ENCODE measurements around the gene POU5F1.
"Not testable (repeated sequence)": the region's sequence is repeated elsewhere in the genome, so short reads cannot be mapped to it uniquely, and the experiment has no call there.

Gene POU5F1

DNA sequence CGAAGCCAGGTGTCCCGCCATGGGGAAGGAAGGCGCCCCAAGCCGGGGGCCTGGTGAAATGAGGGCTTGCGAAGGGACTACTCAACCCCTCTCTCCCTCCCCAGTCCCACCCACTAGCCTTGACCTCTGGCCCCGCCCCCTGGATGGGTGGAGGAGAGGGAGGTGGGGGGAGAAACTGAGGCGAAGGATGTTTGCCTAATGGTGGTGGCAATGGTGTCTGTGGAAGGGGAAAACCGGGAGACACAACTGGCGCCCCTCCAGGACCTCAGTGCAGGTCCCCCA, at the start of gene POU5F1:
Gene POU5F1 (minus strand): TSS at position 83 of the 282 bp plus-strand sequence. CDS start 62 bp downstream, at position 21.
- no peak within 1 kb of the TSS for H2AFZ ChIP-seq (ENCODE audit: low read length, unreplicated experiment)
- H3K36me3 ChIP-seq (ENCODE audit: insufficient read depth, low read length), result no peaks in the 10 kb centered on the region
- H3K4me1 ChIP-seq (ENCODE audit: control insufficient read depth, insufficient read depth, low read length, unreplicated experiment), result peaks cover 8% of the 10 kb centered on the region
- no peaks in the 10 kb centered on the region for H3K27me3 ChIP-seq (ENCODE audit: insufficient read depth, low read length)
- no peak within 1 kb of the TSS for H3K27ac ChIP-seq (ENCODE audit: low read depth, low read length)
- no peak within 1 kb of the TSS for H3K4me3 ChIP-seq (ENCODE audit: low read depth, low read length)
- no peaks in the 10 kb centered on the region for H3K79me2 ChIP-seq (ENCODE audit: control insufficient read depth, insufficient read depth, low read length, unreplicated experiment)

DNA sequence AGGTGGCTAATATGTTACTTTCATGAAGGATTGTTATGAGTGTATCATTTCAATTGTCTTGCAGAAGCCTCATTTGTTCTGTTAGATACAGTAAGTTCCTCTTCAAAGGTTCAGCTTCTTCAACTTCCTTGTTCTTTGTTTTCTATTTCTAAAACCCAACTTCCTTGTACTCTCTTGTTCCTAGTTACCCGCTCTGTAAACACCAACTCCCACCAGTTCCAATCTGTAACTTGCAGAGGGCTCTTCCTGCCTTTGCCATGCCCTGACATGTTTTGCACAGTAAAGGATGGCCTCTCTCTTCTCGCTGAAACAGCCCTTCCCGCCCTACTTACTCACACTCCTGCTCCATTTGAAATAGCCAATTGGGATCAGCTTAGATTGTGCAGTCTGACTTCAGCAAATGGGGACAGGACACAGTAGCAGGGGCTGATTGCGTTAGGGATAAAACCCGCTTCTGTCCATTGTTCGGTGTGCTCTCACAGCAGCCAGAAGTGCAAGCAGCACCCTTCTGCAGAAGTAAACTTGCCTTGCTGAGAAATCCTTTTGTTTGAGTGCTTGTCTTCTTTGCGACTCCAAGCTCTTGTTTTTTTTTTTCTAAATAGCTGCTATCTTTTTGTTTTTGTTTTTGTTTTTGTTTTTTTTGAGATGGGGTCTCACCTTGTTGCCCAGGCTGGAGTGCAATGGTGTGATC, 45.9 kb upstream of the POU5F1 start:
- Histone ChIP-seq H2AFZ (ENCODE audit: low read length, unreplicated experiment) (no peak overlapping the region), H3K4me1 (ENCODE audit: control insufficient read depth, insufficient read depth, low read length, unreplicated experiment) (peaks cover 3% of the 10 kb centered on the region), H3K36me3 (ENCODE audit: insufficient read depth, low read length) (no peaks in the 10 kb centered on the region), H3K27ac (ENCODE audit: low read depth, low read length) (no peak overlapping the region), H3K27me3 (ENCODE audit: insufficient read depth, low read length) (no peaks in the 10 kb centered on the region), H3K79me2 (ENCODE audit: control insufficient read depth, insufficient read depth, low read length, unreplicated experiment) (no peaks in the 10 kb centered on the region), H3K4me3 (ENCODE audit: low read depth, low read length) (no peak overlapping the region)

DNA sequence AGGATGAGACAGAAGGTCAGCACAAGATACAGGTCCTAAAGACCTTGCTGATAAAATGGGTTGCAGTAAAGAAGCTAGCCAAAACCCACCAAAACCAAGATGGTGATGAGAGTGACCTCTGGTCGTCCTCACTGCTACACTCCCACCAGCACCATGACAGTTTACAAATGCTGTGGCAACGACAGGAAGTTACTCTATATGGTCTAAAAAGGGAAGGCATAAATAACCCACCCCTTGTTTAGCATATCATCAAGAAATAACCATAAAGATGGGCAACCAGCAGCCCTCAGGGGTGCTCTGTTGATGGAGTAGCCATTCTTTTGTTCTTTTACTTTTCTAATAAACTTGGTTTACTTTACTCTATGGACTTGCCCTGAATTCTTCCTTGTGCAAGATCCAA, 44.7 kb upstream of the POU5F1 start:
- H3K36me3 ChIP-seq (ENCODE audit: insufficient read depth, low read length); H3K4me1 ChIP-seq (ENCODE audit: control insufficient read depth, insufficient read depth, low read length, unreplicated experiment); H3K79me2 ChIP-seq (ENCODE audit: control insufficient read depth, insufficient read depth, low read length, unreplicated experiment); H3K27ac ChIP-seq (ENCODE audit: low read depth, low read length); H2AFZ ChIP-seq (ENCODE audit: low read length, unreplicated experiment); H3K4me3 ChIP-seq (ENCODE audit: low read depth, low read length); H3K27me3 ChIP-seq (ENCODE audit: insufficient read depth, low read length): not testable (repeated sequence)

DNA sequence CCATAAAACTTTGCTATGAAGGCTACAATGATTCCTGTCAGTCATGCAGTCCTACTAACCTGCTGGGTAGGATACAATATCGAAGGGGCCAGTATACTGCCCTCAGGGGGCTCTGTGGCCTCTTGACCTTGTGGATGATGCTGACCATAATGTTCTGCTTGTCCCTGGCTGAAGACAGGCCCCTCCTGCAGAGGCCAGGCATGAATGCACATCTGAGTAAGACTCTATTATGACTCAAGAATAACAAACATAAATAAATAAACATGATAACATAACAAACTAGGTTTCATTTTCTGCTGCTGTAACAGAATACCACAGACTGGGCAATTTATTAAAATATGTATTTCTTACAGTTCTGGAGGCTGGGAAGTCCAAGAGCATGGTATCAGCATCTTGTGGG, 44.0 kb upstream of the POU5F1 start:
- Histone ChIP-seq H2AFZ (ENCODE audit: low read length, unreplicated experiment) (no peak overlapping the region), H3K4me1 (ENCODE audit: control insufficient read depth, insufficient read depth, low read length, unreplicated experiment) (peaks cover 3% of the 10 kb centered on the region), H3K79me2 (ENCODE audit: control insufficient read depth, insufficient read depth, low read length, unreplicated experiment) (no peaks in the 10 kb centered on the region), H3K27me3 (ENCODE audit: insufficient read depth, low read length) (no peaks in the 10 kb centered on the region), H3K27ac (ENCODE audit: low read depth, low read length) (no peak overlapping the region), H3K4me3 (ENCODE audit: low read depth, low read length) (no peak overlapping the region), H3K36me3 (ENCODE audit: insufficient read depth, low read length) (no peaks in the 10 kb centered on the region)

DNA sequence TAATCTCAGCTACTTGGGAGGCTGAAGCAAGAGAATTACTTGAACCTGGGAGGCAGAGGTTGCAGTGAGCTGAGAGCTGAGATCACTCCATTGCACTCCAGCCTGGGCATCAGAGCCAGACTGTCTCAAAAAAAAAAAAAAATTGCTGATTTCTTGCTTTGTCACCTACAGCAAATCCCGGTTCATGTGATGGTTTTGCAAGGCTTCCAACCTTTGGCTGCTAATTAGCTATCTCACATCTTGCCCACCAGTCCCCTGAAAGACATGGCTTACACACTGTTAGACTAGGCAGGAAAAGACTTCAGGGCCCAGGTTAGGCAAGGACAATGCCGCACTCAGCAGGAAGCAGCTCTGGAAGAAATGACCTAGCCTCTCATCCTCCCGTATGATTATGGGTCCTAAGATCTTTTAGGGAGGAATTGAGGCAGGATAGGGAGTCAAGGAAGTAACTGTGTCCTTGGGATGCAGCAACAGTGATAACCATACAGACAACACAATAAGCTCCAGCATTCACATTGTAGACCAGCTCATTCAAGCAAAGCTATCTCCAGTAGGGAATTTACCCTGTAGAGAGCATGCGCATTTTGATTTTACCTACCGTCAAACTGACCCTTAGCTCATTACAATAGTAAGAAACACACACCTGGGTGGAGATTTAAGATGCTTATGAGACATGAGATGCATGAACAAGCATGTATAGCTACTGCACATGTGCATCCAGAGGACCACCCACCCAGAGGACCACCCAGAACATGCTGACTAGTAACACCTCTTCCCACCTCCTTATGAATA, 40.5 kb upstream of the POU5F1 start:
- Histone ChIP-seq H3K4me3 (ENCODE audit: low read depth, low read length) (no peak overlapping the region), H3K4me1 (ENCODE audit: control insufficient read depth, insufficient read depth, low read length, unreplicated experiment) (peaks cover 3% of the 10 kb centered on the region), H3K27ac (ENCODE audit: low read depth, low read length) (no peak overlapping the region), H3K79me2 (ENCODE audit: control insufficient read depth, insufficient read depth, low read length, unreplicated experiment) (no peaks in the 10 kb centered on the region), H3K36me3 (ENCODE audit: insufficient read depth, low read length) (no peaks in the 10 kb centered on the region), H2AFZ (ENCODE audit: low read length, unreplicated experiment) (no peak overlapping the region), H3K27me3 (ENCODE audit: insufficient read depth, low read length) (no peaks in the 10 kb centered on the region)

DNA sequence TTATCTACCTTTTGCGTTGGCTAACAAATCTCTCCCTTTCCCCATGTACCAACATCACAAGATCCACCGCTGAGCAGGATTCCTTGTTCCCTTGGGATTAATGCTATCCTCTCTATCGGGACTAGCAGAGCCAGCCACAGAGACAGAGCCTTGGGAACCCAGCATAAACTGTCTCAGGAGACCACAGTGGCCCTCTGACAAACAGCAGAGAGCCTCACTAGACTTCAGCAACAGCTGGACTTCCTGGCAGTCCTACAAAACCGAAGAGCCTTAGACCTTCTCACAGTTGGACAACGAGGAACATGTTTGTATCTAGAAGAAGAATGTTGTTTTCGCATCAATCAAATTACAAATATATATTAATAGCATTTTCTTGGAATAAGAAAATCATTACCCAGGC, 39.6 kb upstream of the POU5F1 start:
- no peaks in the 10 kb centered on the region for H3K36me3 ChIP-seq (ENCODE audit: insufficient read depth, low read length)
- H3K27ac ChIP-seq (ENCODE audit: low read depth, low read length), result no peak overlapping the region
- no peak overlapping the region for H2AFZ ChIP-seq (ENCODE audit: low read length, unreplicated experiment)
- H3K27me3 ChIP-seq (ENCODE audit: insufficient read depth, low read length), result no peaks in the 10 kb centered on the region
- peaks cover 3% of the 10 kb centered on the region for H3K4me1 ChIP-seq (ENCODE audit: control insufficient read depth, insufficient read depth, low read length, unreplicated experiment)
- no peak overlapping the region for H3K4me3 ChIP-seq (ENCODE audit: low read depth, low read length)
- H3K79me2 ChIP-seq (ENCODE audit: control insufficient read depth, insufficient read depth, low read length, unreplicated experiment), result no peaks in the 10 kb centered on the region

DNA sequence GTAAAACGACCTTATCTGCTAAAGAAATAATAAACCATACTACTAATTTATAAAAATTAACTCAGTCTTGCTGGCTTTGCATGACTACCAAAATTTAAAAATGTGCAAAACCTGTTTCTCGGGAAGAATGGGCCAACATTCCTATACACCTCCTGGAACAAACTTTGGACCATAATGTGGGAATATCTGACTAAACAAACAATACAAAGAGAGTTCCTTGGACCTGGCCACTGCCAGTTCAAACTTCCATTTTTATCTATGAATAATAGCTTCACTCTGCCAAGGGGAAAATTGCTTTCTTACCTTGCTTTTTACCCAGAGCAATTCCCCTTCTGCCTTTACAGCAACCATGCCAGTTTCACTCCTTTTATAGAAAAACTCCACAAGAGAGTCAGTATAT, 38.7 kb upstream of the POU5F1 start:
- H3K27ac ChIP-seq (ENCODE audit: low read depth, low read length), result no peak overlapping the region
- no peaks in the 10 kb centered on the region for H3K36me3 ChIP-seq (ENCODE audit: insufficient read depth, low read length)
- H3K4me3 ChIP-seq (ENCODE audit: low read depth, low read length), result no peak overlapping the region
- H2AFZ ChIP-seq (ENCODE audit: low read length, unreplicated experiment), result no peak overlapping the region
- peaks cover 3% of the 10 kb centered on the region for H3K4me1 ChIP-seq (ENCODE audit: control insufficient read depth, insufficient read depth, low read length, unreplicated experiment)
- no peaks in the 10 kb centered on the region for H3K79me2 ChIP-seq (ENCODE audit: control insufficient read depth, insufficient read depth, low read length, unreplicated experiment)
- no peaks in the 10 kb centered on the region for H3K27me3 ChIP-seq (ENCODE audit: insufficient read depth, low read length)

DNA sequence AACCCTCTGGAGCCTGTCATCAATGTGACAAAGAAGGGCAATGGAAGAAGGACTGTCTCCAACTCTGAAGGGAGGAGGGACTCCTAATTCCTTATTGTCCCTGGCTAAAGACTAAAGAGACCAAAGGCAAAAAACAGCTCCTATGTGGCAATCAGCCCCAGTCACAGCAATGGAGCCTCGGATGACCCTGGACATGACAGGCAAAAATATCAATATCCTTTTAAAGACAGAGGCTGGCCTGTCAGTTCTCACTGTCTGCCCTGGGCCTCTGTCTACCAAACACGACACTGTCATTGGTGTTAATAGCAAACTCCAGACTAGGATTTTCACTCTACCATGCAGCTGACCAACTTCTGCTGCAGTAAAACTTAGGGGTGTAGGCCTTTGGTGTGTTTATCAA, 38.0 kb upstream of the POU5F1 start:
- H3K4me3 ChIP-seq (ENCODE audit: low read depth, low read length), result no peak overlapping the region
- no peak overlapping the region for H3K27ac ChIP-seq (ENCODE audit: low read depth, low read length)
- no peaks in the 10 kb centered on the region for H3K79me2 ChIP-seq (ENCODE audit: control insufficient read depth, insufficient read depth, low read length, unreplicated experiment)
- H2AFZ ChIP-seq (ENCODE audit: low read length, unreplicated experiment), result no peak overlapping the region
- peaks cover 6% of the 10 kb centered on the region for H3K4me1 ChIP-seq (ENCODE audit: control insufficient read depth, insufficient read depth, low read length, unreplicated experiment)
- no peaks in the 10 kb centered on the region for H3K27me3 ChIP-seq (ENCODE audit: insufficient read depth, low read length)
- H3K36me3 ChIP-seq (ENCODE audit: insufficient read depth, low read length), result no peaks in the 10 kb centered on the region

DNA sequence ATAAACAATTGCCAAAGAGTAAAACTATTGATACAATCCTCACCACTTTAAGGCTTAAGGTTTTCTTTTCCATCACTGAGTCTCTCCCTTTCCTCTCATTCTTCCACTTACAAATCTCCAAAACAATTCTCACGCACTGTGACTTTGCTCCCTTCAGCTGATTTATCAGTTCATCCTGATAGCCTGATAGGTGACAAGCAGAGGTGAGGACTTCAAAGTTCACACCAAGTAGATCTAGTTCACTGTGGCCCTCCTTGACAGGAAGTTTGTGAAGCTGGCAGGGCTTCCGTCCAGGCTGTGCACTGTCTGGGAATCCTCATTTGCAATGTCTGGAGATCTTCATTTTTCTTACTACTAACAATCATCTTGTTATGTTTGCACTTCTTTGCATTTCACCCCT, 35.2 kb upstream of the POU5F1 start:
- H3K27ac ChIP-seq (ENCODE audit: low read depth, low read length), result no peak overlapping the region
- H2AFZ ChIP-seq (ENCODE audit: low read length, unreplicated experiment), result no peak overlapping the region
- H3K79me2 ChIP-seq (ENCODE audit: control insufficient read depth, insufficient read depth, low read length, unreplicated experiment), result no peaks in the 10 kb centered on the region
- no peaks in the 10 kb centered on the region for H3K27me3 ChIP-seq (ENCODE audit: insufficient read depth, low read length)
- H3K36me3 ChIP-seq (ENCODE audit: insufficient read depth, low read length), result peaks cover 4% of the 10 kb centered on the region; the same call in 1 of the 2 replicates
- peaks cover 19% of the 10 kb centered on the region for H3K4me1 ChIP-seq (ENCODE audit: control insufficient read depth, insufficient read depth, low read length, unreplicated experiment)
- no peak overlapping the region for H3K4me3 ChIP-seq (ENCODE audit: low read depth, low read length)

DNA sequence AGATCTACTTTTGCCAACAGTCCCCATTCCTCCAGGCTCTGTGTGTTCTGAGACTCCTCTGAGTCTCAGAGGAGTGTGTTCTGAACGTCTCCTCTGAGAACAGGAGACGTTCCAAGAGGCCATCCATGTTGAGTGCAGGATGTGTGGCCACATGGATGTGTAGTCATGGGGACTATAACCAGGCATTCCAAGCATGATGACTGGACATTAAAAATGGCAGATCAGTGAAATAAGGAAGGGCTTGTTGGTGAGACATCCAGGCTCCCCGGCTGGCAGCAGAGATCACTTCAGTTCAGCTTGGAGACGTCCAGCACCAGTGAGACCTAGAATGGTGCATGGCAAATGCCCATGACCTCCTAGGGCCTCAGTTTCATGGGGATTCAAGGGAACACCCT, 34.3 kb upstream of the POU5F1 start:
- Histone ChIP-seq H3K36me3 (ENCODE audit: insufficient read depth, low read length) (peaks cover 10% of the 10 kb centered on the region; the same call in 1 of the 2 replicates), H3K79me2 (ENCODE audit: control insufficient read depth, insufficient read depth, low read length, unreplicated experiment) (peaks cover 9% of the 10 kb centered on the region), H2AFZ (ENCODE audit: low read length, unreplicated experiment) (no peak overlapping the region), H3K27ac (ENCODE audit: low read depth, low read length) (peak overlapping the region; percentile 87; the same call in 1 of the 2 replicates), H3K27me3 (ENCODE audit: insufficient read depth, low read length) (no peaks in the 10 kb centered on the region), H3K4me1 (ENCODE audit: control insufficient read depth, insufficient read depth, low read length, unreplicated experiment) (peaks cover 19% of the 10 kb centered on the region), H3K4me3 (ENCODE audit: low read depth, low read length) (peak overlapping the region; percentile 76; the same call in 1 of the 2 replicates)

All from ACC112 (cell line).